GM18519 (cell line): ENCODE results near the gene B3GNT5.

Source experiments
- ATAC-seq: cut with Tn5 transposase; IDR thresholded peaks from one replicate; pipeline ENCODE4 v1.9.1; 2021; ENCODE audit warnings: mild to moderate bottlenecking, moderate library complexity; ENCODE audit not compliant: unreplicated experiment, low FRiP score

Gene B3GNT5

GRCh38 chr3:183285828-183286457, 32.9 kb downstream of the B3GNT5 start:
- peak; percentile 86 for ATAC-seq

DNA sequence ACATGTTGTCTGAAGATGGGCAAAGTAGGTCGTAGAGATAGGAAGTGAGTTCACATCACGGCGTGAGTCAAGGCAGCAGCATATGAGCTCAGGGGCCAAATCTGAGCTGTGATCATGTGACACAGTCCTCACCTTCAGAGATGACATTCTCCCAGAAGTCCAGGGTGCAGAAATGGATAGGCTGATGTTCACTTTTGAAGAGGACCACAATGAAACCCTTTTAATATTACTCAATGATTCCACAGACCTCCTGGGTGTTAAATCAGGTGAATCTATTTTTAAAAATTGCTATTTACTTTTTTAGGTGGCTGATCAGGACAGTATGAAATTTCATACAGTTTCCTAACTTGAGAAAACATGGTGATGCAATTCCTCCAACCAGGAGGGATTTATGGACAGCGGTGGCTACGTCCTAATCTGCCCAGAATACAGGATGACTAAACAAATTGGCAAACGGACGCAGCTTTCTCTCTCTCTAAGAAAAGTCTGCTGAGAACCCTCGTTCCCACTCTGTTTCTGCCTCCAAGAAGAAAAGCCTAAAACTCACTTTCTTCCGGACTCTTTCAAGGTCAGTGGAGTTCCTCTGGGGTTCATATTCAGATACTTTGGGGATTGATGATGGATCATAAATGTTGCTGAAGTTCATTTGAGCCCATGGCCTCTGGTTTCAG, 34.4 kb downstream of the B3GNT5 start:
- ATAC-seq = no peak

GRCh38 chr3:183288117-183288516, 35.1 kb downstream of the B3GNT5 start:
- no peak for ATAC-seq

DNA sequence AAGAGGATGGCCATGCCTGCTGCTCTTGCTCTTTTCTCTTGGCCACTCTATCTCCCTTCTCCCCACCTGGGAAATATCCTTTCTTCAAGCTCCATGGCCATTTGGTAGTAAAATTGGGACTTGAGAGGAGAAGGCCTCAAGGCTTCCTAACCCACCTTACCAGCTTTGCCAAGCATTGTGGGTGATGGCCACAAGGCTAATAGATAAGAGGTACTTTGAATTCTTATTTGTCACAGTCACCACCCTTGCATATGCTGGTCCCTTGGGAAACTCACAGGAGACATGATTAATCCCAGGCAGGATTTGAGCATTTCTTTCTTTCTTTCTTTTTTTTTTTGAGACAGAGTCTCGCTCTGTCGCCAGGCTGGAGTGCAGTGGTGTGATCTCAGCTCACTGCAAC, 37.2 kb downstream of the B3GNT5 start:
- no peak for ATAC-seq

- no peak for ATAC-seq
Measured at GRCh38 chr3:183291497-183292031, 38.5 kb downstream of the B3GNT5 start.

GRCh38 chr3:183293966-183294365, 40.9 kb downstream of the B3GNT5 start:
- ATAC-seq = no peak

DNA sequence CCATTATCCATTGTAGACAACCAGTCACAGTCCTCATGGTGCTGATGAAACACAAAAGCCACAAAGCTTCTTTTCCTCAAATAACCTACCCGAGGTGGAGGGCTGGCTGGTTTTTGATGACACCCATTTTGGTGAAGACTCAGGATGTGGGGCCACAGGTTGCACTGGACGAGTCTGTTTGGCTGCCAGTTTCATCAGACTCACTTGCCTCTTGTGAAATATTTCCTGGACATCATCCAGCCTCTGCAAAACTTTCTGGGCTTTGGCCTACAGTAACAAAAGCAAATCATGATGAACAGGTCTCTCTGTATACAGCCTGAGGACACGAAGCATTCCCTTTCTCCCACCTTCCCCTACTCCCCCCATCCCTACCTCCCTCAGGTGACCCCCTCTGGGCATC, 42.2 kb downstream of the B3GNT5 start:
- ATAC-seq = no peak

DNA sequence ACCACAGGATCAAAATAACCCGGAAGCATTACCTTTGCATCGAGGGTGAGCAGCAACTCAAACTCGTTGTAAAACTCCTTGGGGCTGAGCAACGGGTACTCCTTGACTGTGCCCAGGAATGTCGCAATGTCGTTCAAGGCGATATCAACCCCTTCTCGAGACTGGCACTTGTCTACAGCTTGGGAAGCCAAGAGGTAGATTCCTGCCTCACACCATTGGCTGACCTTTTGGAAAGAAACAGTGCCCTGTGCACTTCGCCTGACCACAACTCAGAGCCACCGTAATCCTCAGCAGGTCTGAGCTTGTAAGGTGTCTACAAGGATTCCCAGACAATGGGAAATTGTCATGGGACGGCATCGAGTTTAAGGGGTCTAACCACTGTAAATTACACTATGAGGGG, 43.9 kb downstream of the B3GNT5 start:
- no peak for ATAC-seq

- no peak for ATAC-seq
Measured at GRCh38 chr3:183298701-183299153, 45.7 kb downstream of the B3GNT5 start.

DNA sequence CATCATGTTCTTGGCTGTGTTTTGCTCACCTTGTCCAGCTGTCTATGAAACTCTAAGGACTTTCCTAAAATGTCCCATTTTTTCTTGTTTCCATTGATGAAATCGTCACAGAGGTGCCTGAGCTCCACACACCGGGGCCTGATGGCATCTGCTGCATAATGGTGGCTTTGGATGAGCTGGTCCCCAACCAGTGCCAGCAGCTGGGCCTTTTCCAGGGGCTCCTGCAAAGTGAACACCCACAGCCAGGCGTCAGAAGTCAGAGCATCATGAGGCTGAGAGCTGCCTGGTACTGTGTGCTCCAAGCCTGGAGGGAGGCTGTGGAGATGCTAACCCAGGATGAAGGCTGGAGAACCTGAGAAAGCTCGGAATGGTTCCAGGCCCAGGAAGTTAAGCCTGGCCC, 46.9 kb downstream of the B3GNT5 start:
- ATAC-seq = no peak

GRCh38 chr3:183300996-183301562, 48.0 kb downstream of the B3GNT5 start:
- ATAC-seq = no peak

- no peak for ATAC-seq
Measured at GRCh38 chr3:183301937-183302580, 49.0 kb downstream of the B3GNT5 start.

GRCh38 chr3:183303690-183304089, 50.6 kb downstream of the B3GNT5 start:
- no peak for ATAC-seq

- ATAC-seq = peak; percentile 82
Measured at GRCh38 chr3:183306798-183307671, 54.0 kb downstream of the B3GNT5 start.

- ATAC-seq = no peak
Measured at GRCh38 chr3:183307749-183308148, 54.7 kb downstream of the B3GNT5 start.

- ATAC-seq = no peak
Measured at GRCh38 chr3:183308751-183309150, 55.7 kb downstream of the B3GNT5 start.

DNA sequence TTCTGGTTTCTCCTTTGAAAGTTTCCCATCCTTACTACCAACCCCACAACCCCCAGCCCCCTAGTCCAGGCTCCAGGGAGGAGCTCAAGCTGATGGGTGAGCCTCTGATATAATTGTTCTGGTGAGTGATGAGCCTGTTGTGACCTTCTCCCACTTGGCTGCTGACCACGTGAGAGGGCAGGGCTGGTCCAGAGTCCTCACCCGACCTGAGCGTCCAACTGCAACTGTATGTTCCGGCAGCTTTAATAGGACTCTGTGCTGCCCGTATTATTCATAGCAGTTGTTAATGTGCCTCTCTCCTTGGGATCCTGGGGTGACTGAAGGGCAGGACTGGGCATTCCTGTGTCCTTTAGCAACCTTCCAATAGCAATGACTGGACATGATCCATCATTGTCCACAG, 56.2 kb downstream of the B3GNT5 start:
- ATAC-seq = no peak

DNA sequence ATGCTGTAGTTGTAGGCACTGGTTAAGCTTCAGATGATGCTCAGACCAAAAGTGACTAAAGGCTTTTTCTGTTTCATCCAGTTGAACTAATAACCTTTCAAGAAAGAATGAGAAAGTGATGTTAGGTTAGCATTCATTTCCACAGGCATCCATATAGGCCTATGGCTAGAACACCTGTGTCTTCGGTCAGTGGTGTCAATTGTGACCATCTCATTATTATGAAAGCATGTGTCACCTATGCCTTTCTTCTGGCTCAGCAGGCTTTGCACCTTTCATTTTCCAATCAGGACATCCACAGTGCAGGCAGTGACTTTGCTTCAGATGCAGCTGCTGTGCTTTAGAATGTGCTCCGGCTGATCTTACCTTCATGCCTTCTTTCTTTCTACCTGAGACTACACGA, 57.9 kb downstream of the B3GNT5 start:
- ATAC-seq = no peak

DNA sequence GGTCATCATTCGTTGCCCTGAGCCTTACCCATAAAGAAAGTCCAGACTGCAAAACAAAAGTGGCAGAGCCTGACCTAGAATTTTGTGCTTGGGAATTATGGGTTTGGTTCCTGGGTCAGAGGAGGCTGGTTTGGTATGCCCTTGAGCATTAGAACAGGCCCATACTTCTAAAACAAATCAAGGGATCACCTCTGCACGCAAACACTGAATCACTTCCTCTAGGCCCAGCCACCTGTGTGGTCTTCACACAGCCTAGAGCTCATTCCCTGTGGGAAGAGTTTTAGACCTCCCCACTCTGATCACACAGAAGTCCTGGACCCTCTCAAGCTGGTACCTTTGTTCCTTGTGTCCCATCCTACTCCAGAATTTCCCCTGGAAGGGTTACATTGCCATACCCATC, 59.4 kb downstream of the B3GNT5 start:
- ATAC-seq = no peak

DNA sequence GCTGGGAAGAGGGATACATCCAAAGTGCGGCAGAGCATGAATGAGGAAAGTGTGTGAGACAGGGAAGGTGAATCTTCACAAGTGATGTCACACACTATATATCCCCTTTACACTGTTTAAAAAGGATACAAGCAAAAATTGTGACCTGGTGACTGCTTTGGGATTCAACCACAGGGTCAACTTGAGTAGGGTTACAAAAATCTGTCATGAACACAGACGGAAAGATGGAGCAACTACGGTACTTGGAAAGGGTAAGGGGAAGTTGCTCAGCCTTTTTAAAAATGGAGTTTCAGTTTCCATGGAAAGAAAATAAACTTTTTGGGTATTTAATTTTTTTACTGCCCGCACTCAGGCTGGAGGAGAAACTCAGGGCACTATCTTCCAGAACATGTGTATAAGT, 60.3 kb downstream of the B3GNT5 start:
- no peak for ATAC-seq
